SK-N-SH treated with all-trans-retinoic acid at 6 μM for 48 hours (cell line): Measurements from ENCODE around the gene ST3GAL3.

ENCODE experiments used
- ARNTL ChIP-seq: fragments of 450-650 bp; formaldehyde crosslinking; IDR thresholded peaks from 2 replicates; pipeline ENCODE4 v1.5.0; 2020; ENCODE audit warnings: low read depth, mild to moderate bottlenecking, moderate library complexity, borderline replicate concordance
- CSRNP3 ChIP-seq: fragments of 250-450 bp; sonication (Bioruptor Pico); IDR thresholded peaks from 2 replicates; pipeline ENCODE4 v1.5.1; 2021; ENCODE audit warnings: mild to moderate bottlenecking, moderate library complexity
- GLIS3 ChIP-seq: fragments of 250-450 bp; sonication (Bioruptor Pico); IDR thresholded peaks from 2 replicates; pipeline ENCODE4 v1.5.0; 2020; ENCODE audit warnings: mild to moderate bottlenecking, moderate library complexity
- ISL1 ChIP-seq: fragments of 250-450 bp; sonication (Bioruptor Pico); IDR thresholded peaks from 2 replicates; pipeline ENCODE4 v2.1.2; 2022; ENCODE audit warnings: mild to moderate bottlenecking, moderate library complexity
- OSR1 ChIP-seq: fragments of 250-450 bp; sonication (Bioruptor Pico); IDR thresholded peaks from 2 replicates; pipeline ENCODE4 v1.8.0; 2022; ENCODE audit warnings: moderate library complexity, mild to moderate bottlenecking, inconsistent platforms
- RARB ChIP-seq: fragments of 250-450 bp; sonication (Bioruptor Pico); IDR thresholded peaks from 2 replicates; pipeline ENCODE4 v1.8.0; 2021; ENCODE audit warnings: mild to moderate bottlenecking, moderate library complexity
- SNAI2 ChIP-seq: fragments of 250-450 bp; sonication (Bioruptor Pico); IDR thresholded peaks from 2 replicates; pipeline ENCODE4 v1.5.0; 2020; ENCODE audit warnings: mild to moderate bottlenecking, moderate library complexity
- ZFP30 ChIP-seq: fragments of 450-650 bp; formaldehyde crosslinking; IDR thresholded peaks from 2 replicates; pipeline ENCODE4 v1.5.0; 2022; ENCODE audit warnings: mild to moderate bottlenecking, moderate library complexity
- ZNF565 ChIP-seq: fragments of 450-650 bp; formaldehyde crosslinking; conservative IDR thresholded peaks from 2 replicates; pipeline ENCODE4 v1.5.0; 2020; ENCODE audit warnings: low read depth, mild to moderate bottlenecking, moderate library complexity
- ZNF8 ChIP-seq: fragments of 450-650 bp; formaldehyde crosslinking; IDR thresholded peaks from 2 replicates; pipeline ENCODE4 v1.5.0; 2020; ENCODE audit warnings: mild to moderate bottlenecking, moderate library complexity
- TF ChIP-seq, protein P1 (sequence below): fragments of 250-450 bp; sonication (Bioruptor Pico); IDR thresholded peaks from 2 replicates; pipeline ENCODE4 v1.5.0; 2020; ENCODE audit warnings: mild to moderate bottlenecking, moderate library complexity
- TF ChIP-seq, protein P2 (sequence below): fragments of 250-450 bp; sonication (Bioruptor Pico); IDR thresholded peaks from 2 replicates; pipeline ENCODE4 v1.8.0; 2020; ENCODE audit warnings: mild to moderate bottlenecking, moderate library complexity, borderline replicate concordance

DNA sequence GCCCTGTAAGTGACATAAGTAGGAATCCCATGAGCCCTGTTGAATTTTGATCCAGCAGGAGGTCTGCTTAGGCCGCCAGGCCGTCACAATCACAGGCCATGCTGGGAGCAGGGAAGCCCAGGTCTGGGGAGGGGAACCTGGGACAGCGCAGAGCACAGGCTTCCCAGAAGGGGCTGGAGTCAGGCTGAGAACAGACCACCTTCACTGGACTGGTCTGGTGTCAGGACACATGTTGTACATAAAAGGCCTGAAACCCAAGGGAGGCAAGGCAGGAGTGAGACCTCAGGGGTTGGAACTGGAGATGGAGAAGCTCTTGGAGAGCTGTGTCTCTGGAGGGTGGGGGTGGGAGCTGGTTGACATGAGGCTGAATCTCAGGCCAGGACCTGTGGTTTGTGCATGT lies 163.0 kb downstream of the ST3GAL3 start:
- TF ChIP-seq, protein P1, sequence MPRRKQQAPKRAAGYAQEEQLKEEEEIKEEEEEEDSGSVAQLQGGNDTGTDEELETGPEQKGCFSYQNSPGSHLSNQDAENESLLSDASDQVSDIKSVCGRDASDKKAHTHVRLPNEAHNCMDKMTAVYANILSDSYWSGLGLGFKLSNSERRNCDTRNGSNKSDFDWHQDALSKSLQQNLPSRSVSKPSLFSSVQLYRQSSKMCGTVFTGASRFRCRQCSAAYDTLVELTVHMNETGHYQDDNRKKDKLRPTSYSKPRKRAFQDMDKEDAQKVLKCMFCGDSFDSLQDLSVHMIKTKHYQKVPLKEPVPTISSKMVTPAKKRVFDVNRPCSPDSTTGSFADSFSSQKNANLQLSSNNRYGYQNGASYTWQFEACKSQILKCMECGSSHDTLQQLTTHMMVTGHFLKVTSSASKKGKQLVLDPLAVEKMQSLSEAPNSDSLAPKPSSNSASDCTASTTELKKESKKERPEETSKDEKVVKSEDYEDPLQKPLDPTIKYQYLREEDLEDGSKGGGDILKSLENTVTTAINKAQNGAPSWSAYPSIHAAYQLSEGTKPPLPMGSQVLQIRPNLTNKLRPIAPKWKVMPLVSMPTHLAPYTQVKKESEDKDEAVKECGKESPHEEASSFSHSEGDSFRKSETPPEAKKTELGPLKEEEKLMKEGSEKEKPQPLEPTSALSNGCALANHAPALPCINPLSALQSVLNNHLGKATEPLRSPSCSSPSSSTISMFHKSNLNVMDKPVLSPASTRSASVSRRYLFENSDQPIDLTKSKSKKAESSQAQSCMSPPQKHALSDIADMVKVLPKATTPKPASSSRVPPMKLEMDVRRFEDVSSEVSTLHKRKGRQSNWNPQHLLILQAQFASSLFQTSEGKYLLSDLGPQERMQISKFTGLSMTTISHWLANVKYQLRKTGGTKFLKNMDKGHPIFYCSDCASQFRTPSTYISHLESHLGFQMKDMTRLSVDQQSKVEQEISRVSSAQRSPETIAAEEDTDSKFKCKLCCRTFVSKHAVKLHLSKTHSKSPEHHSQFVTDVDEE, result no peak
- TF ChIP-seq SNAI2 (CRISPR knock-in tag) (no peak), ZNF8 (no peak), ZFP30 (no peak), ZNF565 (CRISPR knock-in tag) (no peak), CSRNP3 (no peak), ISL1 (CRISPR knock-in tag) (no peak), OSR1 (no peak), RARB (CRISPR knock-in tag) (no peak), ARNTL (CRISPR knock-in tag) (no peak), GLIS3 (CRISPR knock-in tag) (no peak)
- TF ChIP-seq, protein P2, sequence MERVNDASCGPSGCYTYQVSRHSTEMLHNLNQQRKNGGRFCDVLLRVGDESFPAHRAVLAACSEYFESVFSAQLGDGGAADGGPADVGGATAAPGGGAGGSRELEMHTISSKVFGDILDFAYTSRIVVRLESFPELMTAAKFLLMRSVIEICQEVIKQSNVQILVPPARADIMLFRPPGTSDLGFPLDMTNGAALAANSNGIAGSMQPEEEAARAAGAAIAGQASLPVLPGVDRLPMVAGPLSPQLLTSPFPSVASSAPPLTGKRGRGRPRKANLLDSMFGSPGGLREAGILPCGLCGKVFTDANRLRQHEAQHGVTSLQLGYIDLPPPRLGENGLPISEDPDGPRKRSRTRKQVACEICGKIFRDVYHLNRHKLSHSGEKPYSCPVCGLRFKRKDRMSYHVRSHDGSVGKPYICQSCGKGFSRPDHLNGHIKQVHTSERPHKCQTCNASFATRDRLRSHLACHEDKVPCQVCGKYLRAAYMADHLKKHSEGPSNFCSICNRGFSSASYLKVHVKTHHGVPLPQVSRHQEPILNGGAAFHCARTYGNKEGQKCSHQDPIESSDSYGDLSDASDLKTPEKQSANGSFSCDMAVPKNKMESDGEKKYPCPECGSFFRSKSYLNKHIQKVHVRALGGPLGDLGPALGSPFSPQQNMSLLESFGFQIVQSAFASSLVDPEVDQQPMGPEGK (CRISPR knock-in tag), result no peak
